ENCODE data around the gene P3H2.

P3H2 gene

DNA sequence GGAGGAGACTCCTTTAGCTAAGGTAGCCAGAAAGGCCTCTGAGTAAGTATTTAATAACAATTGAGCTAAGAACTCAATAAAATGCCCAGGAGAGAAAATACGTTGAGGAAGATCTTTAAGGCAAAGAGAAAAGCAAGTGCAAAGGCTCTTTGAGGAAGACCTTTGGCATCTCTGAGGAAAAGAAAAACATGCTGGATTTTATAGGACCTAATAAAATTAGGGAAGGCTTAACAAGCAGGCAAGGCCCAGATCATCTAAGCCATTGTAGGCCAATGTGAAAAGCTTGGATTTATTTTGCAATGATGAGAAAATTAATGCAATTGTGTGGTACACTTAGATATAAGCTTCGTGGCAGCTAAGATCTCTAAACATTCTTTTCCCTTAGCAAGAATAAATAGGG is 75.7 kb downstream of the P3H2 start:
- no peak for DNase-seq

DNA sequence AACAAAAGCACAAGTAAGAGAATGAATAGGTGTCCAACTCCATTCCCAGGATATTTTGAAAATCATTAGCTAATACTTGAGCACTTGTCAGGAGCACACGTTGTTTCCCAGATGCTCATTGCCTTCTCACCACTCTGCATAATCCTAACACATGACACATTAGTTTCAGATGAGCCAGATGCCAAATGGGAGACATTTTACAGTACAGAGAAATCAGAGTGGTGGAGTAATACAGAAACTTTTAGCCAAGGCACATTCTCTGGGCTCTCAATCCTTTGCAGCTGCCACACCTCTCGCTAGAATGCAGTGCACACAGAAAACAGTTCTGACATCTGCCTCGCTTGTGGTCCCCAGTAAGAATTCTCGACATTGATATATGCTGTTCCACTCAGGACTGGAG is 76.6 kb downstream of the P3H2 start:
- DNase-seq = no peak

GRCh38 chr3:190043741-190044140 is 77.0 kb downstream of the P3H2 start:
- no peak for DNase-seq

DNA sequence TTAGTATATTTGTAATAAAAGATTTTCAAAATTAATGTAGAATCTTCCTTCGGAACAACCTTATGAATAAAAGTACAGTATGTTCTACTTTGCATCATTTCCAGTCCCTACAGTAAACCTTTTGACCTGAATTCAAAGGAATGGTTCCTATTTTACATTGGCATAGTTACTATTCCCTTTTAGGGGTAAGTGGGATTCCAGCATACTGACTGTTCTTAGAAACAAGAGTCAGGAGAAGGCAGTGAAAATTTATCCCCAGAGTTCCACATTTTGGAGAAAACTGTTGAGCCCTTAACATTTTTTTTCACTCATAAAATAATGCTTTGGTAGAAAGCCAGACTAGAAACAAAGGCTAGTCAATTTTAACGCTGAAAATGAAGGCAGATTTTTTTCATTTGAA is 78.1 kb downstream of the P3H2 start:
- no peak for DNase-seq

GRCh38 chr3:190041333-190042041 is 79.2 kb downstream of the P3H2 start:
- no peak for DNase-seq

DNA sequence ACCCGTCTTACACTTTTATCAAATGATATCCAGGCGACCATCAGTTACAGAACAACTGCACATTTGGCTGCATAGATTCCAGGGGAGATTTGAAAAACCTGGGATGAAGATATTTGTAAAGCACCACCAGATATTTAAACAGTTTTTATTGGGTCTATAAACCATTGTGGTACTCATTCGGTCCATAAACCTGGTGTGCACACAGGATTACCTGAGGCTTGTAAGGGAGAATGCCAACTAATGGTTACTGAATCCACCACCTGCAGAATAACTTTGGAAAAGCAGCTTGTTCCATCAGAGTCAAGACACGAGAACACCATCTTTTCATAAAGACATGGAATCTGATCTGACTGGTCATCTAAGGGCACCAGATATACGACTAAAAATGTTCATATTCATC is 80.6 kb downstream of the P3H2 start:
- DNase-seq = no peak

GRCh38 chr3:190038050-190038933 is 82.4 kb downstream of the P3H2 start:
- DNase-seq = no peak

DNA sequence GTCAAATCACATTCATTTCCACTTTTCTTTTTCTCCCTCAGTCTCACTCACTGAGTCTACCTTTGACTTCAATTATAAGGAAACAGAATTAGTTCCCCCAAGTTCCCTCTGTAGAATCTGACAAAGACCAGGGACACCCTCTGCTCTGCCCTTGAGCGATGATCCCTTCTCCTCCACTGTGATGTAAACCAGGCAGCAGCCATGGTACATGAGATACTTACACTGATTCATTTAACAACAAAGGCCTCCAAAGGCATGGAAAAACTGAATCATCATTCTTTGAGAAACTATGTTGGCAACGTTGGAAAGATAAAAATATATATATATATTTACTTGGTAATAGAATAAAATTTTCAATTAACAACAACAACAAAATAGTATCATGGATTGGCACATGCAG is 84.1 kb downstream of the P3H2 start:
- no peak for DNase-seq

GRCh38 chr3:190034446-190034845 is 86.3 kb downstream of the P3H2 start:
- no peak for DNase-seq

DNA sequence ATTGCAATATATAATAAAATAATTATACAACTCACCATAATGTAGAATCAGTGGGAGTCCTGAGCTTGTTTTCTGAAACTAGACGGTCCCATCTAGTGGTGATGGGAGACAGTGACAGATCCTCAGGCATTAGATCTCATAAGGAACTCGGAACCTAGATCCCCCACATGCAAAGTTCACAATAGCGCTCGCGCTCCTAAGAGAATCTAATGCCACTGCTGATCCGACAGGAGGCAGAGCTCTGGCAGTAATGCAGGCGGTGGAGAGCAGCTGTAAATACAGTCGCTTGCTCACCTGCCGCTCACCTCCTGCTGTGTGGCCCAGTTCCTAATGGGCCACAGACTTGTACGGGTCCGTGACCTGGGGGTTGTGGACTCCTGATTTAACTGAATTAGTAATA is 87.8 kb downstream of the P3H2 start:
- no peak for DNase-seq

DNA sequence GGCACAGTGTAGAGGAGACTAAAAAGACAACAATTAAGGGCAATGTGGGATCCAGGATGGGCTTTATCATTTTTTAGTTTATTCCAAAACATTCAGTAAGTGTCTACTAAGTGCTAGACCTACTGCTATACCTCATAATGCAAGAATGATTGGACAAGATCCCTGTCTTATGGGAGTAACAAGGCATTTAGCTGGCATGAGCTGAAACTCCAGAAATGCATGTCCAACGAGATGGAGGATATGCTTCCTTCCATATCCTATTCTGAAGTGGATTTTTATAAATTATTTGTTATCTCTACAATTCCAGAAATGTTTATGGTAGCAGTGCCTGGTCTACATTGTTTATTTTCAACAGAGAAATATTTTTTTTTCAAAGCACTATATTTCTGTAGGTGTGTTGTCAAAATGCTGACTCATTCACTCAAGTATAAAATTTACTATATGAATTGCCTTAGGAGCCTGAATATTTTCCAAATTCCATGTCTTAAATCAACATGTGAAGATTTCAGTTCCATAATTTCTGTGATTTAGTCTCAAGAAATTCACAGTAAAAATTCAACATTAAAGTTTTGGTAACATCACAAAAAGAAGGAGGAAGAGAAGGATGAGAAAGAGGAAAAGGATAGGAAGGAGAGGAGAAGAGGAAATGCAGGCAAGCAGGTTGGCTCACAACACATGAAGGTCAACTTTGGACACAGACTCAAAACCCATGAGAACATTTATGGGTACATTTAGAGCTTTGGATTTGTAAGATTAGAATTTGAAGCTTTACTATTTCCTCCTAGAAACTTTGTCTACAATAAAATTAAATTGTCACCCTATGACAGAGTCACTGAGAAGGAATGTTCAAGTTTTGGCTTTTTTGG is 88.6 kb downstream of the P3H2 start:
- no peak for DNase-seq

DNA sequence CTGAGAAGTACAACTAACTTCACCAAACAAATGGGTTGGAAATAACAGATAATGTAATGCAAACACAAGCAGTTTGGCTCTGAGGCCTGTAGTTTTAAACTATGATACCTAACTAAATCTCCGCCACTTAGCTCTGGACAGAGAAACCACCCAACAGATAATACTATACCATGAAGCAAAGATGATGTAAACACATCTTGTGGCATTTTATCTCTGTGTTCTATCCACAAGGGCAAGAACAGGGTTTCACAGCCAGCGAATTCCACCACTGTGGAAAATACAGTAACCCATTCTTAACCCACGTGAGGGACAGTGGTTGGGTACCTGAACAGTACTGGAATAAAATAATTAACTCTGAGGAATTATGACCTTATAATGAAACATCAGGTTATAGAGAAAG is 93.6 kb downstream of the P3H2 start:
- DNase-seq = no peak

DNA sequence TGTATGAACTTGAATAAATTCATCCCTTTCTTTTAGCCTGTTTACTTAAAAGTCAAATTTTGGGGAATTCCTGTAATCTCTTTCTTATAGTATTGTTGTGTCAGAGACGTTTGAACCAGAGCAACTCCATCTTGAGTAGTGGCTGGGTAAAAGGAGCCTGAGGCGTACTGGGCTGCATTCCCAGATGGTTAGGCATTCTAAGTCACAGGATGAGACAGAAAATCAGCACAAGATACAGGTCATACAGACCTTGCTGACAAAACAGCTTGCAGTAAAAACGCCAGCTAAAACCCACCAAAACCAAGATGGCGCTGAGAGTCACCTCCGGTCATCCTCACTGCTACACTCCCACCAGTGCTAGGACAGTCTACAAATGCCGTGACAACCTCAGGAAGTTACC is 94.5 kb downstream of the P3H2 start:
- DNase-seq = no peak

GRCh38 chr3:190024912-190025311 is 95.8 kb downstream of the P3H2 start:
- DNase-seq = no peak

DNA sequence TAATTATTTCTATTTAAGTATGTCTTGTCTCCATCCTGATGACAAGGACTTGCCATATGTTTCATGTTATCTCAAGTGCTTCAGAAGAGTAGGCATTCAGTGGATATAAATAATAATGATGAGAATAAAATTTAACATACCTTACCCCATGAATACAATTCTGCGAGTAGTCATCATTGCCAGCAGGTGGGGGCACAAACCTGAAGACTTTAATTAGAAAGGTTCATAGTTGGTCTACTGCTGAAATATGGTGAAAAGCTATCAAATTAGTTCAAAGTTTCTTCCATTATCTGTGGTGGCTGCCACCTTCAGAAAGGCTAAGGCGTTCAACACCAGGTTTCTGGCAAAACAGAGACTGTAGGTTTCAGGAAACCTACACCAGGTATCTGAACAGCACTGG is 100.9 kb downstream of the P3H2 start:
- no peak for DNase-seq

DNA sequence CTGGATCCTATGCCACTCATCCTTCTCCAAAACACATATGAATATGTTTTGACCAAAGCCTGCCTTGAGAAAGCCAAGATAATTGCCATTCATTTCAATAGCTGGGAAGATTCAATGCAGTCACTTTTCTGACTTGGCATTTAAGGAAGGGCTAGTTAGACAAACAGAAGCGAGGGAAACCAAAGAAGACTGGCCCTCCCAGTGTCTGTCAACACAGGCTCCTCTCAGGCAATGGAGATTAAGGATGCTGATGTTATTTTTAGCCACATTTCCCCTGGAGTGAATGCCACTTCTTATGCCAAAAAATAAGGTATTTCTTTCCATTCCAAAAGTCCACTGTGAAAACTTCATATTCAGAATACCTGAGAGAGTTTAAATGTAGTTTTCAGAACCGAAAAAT is 101.7 kb downstream of the P3H2 start:
- no peak for DNase-seq

GRCh38 chr3:190018460-190018859 is 102.2 kb downstream of the P3H2 start:
- DNase-seq = no peak

- peak; percentile 24 to 40 for DNase-seq
These were observed 103.0 kb downstream of the P3H2 start for GRCh38 chr3:190017521-190018288.

GRCh38 chr3:190016966-190017365 is 103.7 kb downstream of the P3H2 start:
- DNase-seq = no peak

DNA sequence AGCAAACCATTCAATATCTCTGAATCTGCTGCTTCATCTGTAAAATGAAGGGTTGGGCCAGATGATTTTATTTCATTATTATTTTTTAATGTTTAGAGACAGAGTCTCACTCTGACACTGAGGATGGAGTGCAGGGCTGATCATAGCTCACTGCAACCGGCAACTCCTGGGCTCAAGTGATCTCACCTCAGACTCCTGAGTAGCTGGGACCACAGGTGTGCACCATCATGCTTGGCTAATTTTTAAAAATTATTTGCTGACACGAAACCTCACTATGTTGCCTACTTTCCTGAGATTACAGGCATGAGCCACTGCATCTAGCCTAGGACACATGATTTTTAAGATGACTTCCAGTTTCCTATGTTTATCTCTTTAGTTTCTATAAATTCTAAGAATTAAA is 105.8 kb downstream of the P3H2 start:
- no peak for DNase-seq

- DNase-seq = no peak
These were observed 106.5 kb downstream of the P3H2 start for GRCh38 chr3:190013943-190014924.

Data from hippocampal formation (tissue), 2 donors.